Urinary bladder (tissue), 4 donors: ENCODE data around the gene PNPLA7. TPM values are rescaled to one million over a fixed set of nuclear protein-coding genes. Genes with fewer than 3 reads are reported as not detected.

Source experiments
- DNase-seq: peaks from one replicate; pipeline ENCODE4 v3.0.0-alpha.2; 2015; ENCODE audit errors: extremely low spot score
- H3K27ac ChIP-seq: one replicate; pipeline ENCODE4 v1.5.1; 2013; ENCODE audit warnings: low read depth, mild to moderate bottlenecking, moderate library complexity
- H3K36me3 ChIP-seq: one replicate; pipeline ENCODE4 v1.6.1; 2013; ENCODE audit warnings: mild to moderate bottlenecking, moderate library complexity; ENCODE audit not compliant: insufficient read depth
- H3K4me1 ChIP-seq: one replicate; pipeline ENCODE4 v1.6.1; 2013; ENCODE audit warnings: mild to moderate bottlenecking, moderate library complexity; ENCODE audit not compliant: insufficient read depth
- H3K4me3 ChIP-seq: one replicate; pipeline ENCODE4 v1.5.1; 2013; ENCODE audit warnings: low read depth, low read length
- WGBS: extraction: QIAGEN DNeasy Blood & Tissue Kit; methylation state at CpG from one replicate; pipeline ENCODE4 v1.1.7; 2013; 5-methylcytosine and 5-hydroxymethylcytosine counted together
- polyA plus RNA-seq: library from polyadenylated mRNA; stranded (reverse); fragments of 200-250 nt; gene quantifications from one replicate; pipeline ENCODE4 v1.2.3, GENCODE V29; 2013
- total RNA-seq: library from RNA; depleted of rRNA; stranded (reverse); fragments of >200 nt; gene quantifications from one replicate; pipeline ENCODE4 v1.2.3, GENCODE V29; 2014
- donor health status: healthy with polysubstance abuse.
- donor health status: healthy.

PNPLA7 gene
- total and polyA plus RNA-seq, 2 donors: 1.1 to 6.4 TPM

DNA sequence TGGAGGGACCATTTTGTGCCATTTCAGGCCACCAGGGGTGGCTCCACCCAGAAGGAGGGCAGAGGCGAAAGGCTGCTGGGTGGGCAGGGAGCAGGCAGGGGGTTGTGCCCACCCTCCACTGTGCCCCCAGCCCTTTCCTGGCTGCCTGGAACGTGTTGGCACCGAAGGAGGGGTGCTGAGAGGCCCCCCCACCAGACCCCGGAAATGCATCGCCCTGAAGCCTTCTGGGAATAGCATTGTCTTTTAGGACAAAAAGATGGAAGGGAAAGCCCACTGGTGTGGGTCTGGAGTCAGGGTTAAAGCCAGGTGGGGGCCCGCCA is 121.9 kb downstream of the PNPLA7 start:
- H3K36me3 ChIP-seq: no peaks in the 10 kb centered on the region
- no peak for DNase-seq
- H3K4me3 ChIP-seq: no peak overlapping the region
- WGBS: 77% methylated on average over 6 of the region's 6 CpGs
- H3K4me1 ChIP-seq: peaks cover 1% of the 10 kb centered on the region
- no peak overlapping the region for H3K27ac ChIP-seq

DNA sequence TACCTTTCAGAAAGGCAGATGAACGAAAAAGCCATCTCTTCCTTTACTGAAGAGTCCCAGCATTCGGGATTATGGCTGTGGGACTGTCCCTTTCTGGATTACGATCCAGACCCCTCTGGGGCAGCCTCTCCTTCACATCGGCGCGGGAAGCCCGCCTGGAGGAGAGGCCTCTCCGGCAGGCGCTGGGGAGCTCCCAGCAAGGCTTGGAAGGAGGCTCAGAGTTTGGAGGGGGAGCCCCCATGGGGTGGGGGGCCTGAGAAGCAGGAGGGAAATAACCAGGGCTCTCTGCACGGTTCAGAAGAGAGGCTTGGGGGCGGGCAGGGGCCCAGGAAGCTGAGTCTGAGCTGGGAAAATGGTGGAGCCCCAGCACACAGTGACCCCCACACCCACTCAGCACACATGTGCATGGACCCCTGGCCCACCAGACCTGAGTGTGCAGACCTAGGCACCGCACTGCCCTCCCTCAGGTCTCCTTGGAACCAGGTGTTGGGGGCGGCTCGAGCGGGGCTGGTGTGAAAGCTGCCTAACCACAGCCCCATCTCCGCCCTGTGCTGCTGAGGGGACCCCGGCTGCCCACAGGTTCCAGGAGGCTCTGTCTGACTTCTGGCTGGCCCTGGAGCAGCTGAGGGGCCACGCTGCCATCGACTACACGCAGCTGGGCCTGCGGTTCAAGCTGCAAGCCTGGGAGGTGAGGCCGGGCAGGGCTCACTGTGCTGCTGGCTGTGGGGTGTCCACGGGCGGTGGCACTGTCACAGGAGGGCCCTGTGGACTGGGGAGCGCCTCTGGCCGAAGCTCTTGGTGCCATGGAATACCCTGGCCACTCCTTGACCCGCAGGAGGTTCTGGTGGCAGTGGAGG is 122.5 kb downstream of the PNPLA7 start:
- DNase-seq: no peak
- H3K4me3 ChIP-seq: no peak overlapping the region
- no peak overlapping the region for H3K27ac ChIP-seq
- H3K4me1 ChIP-seq: peaks cover 1% of the 10 kb centered on the region
- H3K36me3 ChIP-seq: no peaks in the 10 kb centered on the region
- WGBS: 80% methylated on average over 27 of the region's 27 CpGs

GRCh38 chr9:137426018-137426681 is 124.1 kb downstream of the PNPLA7 start:
- no peak overlapping the region for H3K27ac ChIP-seq
- no peak overlapping the region for H3K4me3 ChIP-seq
- peaks cover 1% of the 10 kb centered on the region for H3K4me1 ChIP-seq
- 83% methylated on average over 18 of the region's 18 CpGs for WGBS
- no peak for DNase-seq
- H3K36me3 ChIP-seq: no peaks in the 10 kb centered on the region

DNA sequence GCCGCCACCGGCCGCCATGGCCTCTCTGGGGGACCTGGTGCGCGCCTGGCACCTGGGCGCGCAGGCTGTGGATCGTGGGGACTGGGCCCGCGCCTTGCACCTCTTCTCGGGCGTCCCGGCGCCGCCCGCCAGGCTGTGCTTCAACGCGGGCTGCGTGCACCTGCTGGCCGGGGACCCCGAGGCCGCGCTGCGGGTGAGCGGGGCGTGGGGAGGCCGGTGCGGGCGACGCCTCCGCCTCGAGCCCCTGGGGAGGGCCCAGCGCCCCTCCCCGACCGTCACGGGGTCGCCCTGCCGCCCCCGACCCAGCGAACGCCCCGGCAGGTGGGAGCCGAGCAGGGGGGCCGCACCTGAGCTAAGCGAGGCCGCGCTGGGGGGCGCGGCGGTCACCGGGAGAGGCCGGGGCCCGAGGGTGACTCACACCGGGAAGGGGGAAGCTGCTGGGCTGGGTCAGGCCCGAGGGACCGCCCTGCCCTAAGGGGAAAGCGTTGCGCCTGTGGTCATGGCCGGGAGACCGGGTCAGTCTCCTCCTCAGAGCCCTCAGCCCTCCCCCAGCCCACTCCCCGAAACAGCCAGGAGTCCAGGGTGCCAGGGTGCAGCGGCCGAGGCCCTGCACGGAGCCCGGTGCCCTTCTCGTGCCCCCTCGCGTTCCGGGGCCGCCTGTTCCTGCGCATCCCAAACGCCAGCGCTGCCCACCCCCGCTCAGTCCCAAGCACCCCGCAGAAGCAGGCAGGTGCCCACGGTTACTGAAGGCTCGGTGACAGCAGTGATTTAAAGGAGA is 126.5 kb downstream of the PNPLA7 start:
- WGBS: 14% methylated on average over 77 of the region's 77 CpGs
- Histone ChIP-seq H3K27ac (peak overlapping the region; percentile 68), H3K4me3 (peak overlapping the region; percentile 97), H3K4me1 (no peaks in the 10 kb centered on the region), H3K36me3 (no peaks in the 10 kb centered on the region)
- DNase-seq: no peak

DNA sequence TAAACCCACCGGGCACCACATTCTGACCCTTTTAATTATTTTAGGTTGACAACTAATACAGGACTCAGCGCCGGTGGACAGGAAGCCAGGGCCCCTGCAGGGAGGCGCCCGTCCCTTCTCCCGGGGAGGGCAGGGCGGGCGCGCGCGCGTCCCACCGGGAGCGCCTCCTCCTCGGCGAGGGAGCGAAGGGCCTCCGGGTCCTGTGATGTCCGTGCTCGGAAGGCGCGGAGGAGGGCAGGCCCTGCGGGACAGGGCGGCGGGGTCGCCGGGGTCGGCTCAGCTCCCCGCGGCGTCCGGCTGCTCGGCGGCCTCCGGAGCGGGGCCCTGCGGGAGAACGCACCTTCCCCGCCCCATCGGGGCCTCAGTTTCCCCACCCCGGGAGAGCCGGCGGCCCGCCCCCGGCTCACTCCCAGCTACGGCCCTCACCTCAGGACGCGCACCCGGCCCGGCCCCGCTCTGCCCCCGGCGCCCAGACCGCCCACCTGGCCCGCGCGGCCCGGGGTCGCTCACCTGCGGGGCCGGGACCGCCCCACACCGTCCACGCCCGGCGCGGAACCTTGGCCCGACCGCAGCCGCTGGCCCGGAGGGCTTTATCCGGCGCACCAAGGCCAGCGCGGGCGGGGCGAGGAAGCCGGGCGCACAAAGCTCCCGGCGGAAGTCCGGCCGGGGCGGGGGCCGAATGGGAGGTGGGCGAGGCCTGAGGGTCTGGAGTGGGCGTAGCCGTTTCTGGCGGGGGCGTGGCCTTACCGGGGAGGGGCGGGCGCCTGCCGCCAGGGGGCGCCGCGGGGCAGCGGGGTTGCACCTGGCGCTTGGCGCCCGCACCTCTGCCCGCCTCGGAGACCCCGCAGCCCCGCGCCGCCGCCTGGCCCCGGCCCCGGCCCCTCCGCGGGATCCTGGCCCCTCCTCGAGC is 127.3 kb downstream of the PNPLA7 start, which contains the start of the genes EXD3 and NOXA1:
EXD3 (minus strand) TSS at position 559 of the 910 bp plus-strand sequence. CDS start 27,805 bp downstream, outside the sequence.
NOXA1 (plus strand) TSS at position 790 of the 910 bp plus-strand sequence. CDS start 137 bp downstream, outside the sequence.
- DNase-seq: peak; percentile 71
- peak within 1 kb of the TSS; percentile 97 for H3K4me3 ChIP-seq
- peak within 1 kb of the TSS; percentile 80 for H3K27ac ChIP-seq
- no peaks in the 10 kb centered on the region for H3K4me1 ChIP-seq
- under 1% methylated on average over 111 of the region's 113 CpGs for WGBS
- H3K36me3 ChIP-seq: no peaks in the 10 kb centered on the region

DNA sequence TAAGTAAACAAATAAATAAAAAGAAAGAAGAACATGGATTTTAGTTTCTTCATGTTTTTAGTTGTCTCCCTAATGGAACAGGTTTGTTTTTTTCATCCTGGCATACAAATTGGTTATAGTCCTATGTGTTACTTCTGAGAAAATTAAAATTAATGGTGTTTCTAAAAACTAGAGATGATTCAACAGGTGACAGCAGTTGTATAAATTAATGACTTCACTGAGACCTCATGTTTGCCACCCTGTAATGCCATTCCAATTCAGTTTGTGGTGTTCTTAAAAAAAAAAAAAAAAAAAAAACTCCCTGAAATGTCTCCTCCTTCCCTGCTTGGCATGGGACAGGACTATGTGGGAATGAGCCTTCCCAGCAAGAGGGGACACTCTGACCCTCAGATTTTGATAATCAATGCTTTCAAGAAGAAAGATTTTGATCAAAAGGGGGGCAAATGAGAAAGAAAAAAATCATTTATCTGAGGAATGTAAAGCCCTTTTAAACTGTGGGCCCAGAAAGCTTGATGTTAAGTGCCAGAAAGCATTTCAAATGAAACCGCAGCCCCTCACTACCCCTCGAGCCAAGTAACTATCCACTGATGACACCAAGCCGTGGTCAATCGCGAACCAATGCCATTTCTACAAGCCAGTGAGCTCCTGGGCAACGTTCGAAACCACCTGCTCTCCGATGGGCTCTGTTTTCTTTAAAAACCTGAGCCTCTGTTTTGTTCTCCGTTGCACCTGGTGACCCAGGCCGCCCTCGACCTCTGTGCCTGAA is 128.2 kb downstream of the PNPLA7 start:
- H3K36me3 ChIP-seq: no peaks in the 10 kb centered on the region
- no peak for DNase-seq
- peak overlapping the region; percentile 97 for H3K4me3 ChIP-seq
- H3K27ac ChIP-seq: no peak overlapping the region
- 3% methylated on average over 11 of the region's 11 CpGs for WGBS
- H3K4me1 ChIP-seq: no peaks in the 10 kb centered on the region

DNA sequence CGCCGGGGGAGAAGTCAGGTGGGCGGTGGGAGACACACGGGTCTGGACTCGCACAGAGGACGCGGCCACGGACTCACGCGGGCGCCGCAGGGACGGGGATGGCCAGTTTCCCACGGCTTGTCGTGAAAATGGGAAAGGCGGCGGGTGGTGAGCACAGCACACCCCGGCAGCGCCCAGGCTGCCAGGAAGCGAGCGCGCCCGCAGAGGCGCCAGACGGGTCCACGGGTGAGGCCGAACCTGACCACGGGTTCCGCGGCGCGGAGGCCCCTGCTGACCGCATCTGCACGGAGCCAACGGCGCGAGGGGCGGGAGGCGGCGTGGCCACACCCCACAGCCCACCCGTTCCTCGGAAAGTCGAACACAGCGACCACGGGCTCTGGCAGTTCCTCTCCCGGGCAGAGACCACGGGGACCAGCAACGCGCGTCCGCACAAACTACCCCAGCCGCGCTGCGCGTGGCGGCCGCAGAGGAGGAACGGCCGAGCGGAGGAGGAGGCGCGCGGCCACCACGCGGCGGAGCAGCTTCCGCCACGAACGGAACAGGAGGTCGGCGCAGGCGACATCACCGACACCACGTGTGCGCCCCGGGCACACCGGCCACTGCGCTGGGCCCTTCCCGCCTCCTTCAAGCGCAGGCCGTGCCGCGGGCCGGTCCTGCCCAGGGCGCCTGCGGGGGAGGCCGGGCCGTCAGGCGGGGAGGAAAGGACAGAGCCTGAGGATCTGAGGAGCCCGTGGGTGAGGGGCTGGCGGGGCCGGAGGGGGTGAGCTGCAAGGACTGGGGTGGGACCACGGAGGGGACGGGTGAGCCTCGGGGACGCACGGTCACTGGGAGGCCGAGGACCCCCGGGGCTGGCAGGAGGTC is 132.8 kb downstream of the PNPLA7 start:
- Histone ChIP-seq H3K4me1 (no peaks in the 10 kb centered on the region), H3K27ac (no peak overlapping the region), H3K4me3 (no peak overlapping the region), H3K36me3 (no peaks in the 10 kb centered on the region)
- 92% methylated on average over 99 of the region's 99 CpGs for WGBS
- DNase-seq: no peak

DNA sequence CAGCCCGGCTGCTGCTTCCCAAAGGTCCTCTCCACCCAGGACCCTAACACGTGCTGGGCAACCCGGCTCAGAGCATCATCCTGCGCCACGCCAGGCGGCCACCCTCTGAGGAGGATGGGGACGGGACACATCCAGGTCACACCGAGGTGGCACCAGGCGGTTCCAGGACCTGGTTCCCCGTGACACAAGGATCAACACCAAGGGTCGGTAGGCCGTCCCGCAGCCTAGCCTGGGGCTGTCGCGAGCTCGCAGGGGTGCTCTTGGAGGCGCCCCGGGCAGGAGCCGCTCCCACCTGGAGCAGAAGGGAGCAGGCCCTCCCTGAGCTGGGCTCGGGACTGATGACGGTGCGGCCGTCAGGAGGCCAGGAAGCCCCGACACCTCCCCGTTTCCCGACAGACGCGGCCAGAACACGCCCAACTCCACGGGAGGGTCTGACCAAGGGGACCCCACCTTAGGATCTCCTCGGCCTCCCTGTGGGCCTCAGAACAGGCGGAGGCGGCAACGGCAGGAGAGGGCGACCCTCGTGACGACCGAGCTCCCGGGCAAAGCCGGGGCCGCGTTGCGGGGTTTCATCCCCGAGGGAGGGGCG is 133.5 kb downstream of the PNPLA7 start:
- Histone ChIP-seq H3K27ac (no peak overlapping the region), H3K4me1 (no peaks in the 10 kb centered on the region), H3K4me3 (no peak overlapping the region), H3K36me3 (no peaks in the 10 kb centered on the region)
- DNase-seq: no peak
- 94% methylated on average over 45 of the region's 45 CpGs for WGBS

DNA sequence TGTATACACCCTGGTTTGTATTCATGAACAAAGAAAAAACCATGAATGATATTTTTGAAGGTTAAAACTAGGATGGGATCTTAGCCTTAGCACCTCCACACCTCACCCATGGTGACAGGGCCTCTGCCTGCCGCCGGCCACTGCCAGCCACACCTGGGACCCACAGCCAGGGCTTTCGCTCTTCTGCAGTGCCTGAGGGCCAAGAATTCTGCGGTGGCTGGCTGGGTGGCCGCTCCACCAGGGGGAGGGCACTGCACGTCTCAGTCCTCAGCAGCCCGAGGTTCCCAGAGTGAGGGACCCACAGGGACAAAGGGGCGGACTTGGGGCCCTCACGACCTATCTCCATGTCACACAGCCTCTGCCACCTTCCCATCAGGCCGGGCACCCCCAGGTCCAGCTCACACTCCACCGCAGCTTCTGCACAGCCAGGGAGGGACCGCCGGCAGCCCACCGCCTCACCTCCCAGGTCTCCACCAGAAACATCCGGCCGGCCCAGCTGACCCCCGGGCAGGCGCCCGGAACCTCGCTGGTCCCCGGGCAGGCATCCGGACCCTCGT is 134.1 kb downstream of the PNPLA7 start:
- H3K27ac ChIP-seq: no peak overlapping the region
- no peaks in the 10 kb centered on the region for H3K36me3 ChIP-seq
- DNase-seq: no peak
- no peak overlapping the region for H3K4me3 ChIP-seq
- no peaks in the 10 kb centered on the region for H3K4me1 ChIP-seq
- 96% methylated on average over 23 of the region's 23 CpGs for WGBS

DNA sequence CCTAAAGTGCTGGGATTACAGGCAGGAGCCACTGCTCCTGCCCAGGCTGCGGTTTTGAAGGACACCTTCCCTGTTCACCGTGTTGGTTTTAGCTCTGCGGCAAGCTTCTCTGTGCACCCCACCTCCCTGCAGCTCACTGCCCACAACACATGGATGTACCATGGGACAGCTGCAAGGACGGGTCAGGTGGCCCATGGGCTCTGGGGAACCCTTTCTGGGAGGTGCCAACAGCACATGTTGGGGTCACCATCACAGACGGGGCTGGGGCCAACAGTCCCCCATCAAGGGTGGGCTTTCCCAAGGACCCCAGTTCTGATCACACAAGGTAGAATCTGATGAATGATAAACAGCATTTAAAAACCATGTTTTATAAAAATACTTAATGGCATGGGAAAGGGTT is 134.8 kb downstream of the PNPLA7 start:
- WGBS: 95% methylated on average over 5 of the region's 5 CpGs
- Histone ChIP-seq H3K4me3 (no peak overlapping the region), H3K4me1 (no peaks in the 10 kb centered on the region), H3K27ac (no peak overlapping the region), H3K36me3 (no peaks in the 10 kb centered on the region)
- no peak for DNase-seq

- H3K4me3 ChIP-seq: no peak overlapping the region
- 81% methylated on average over 10 of the region's 10 CpGs for WGBS
- H3K27ac ChIP-seq: no peak overlapping the region
Observed at GRCh38 chr9:137412431-137412830, 137.8 kb downstream of the PNPLA7 start.

More at GRCh38 chr9:137412431-137412830, 137.8 kb downstream of the PNPLA7 start:
- no peak for DNase-seq
- no peaks in the 10 kb centered on the region for H3K4me1 ChIP-seq
- no peaks in the 10 kb centered on the region for H3K36me3 ChIP-seq
